NCI-H2107 treated with DMSO at 0.1 percent for 48 hours (cell line): ENCODE measurements around the gene CCDC12.
A peak's percentile ranks its signal among the peaks of the same experiment; 100 is the strongest.
"Not testable (repeated sequence)": the region's sequence is repeated elsewhere in the genome, so short reads cannot be mapped to it uniquely, and the experiment has no call there.

ENCODE experiments used
- DNase-seq: peaks from one replicate; lab custom pipeline; 2025; ENCODE audit not compliant: unreplicated experiment; lab: John Stamatoyannopoulos, UW

Gene CCDC12

GRCh38 chr3:46925585-46925934 lies 51.0 kb downstream of the CCDC12 start:
- no peak for DNase-seq

DNA sequence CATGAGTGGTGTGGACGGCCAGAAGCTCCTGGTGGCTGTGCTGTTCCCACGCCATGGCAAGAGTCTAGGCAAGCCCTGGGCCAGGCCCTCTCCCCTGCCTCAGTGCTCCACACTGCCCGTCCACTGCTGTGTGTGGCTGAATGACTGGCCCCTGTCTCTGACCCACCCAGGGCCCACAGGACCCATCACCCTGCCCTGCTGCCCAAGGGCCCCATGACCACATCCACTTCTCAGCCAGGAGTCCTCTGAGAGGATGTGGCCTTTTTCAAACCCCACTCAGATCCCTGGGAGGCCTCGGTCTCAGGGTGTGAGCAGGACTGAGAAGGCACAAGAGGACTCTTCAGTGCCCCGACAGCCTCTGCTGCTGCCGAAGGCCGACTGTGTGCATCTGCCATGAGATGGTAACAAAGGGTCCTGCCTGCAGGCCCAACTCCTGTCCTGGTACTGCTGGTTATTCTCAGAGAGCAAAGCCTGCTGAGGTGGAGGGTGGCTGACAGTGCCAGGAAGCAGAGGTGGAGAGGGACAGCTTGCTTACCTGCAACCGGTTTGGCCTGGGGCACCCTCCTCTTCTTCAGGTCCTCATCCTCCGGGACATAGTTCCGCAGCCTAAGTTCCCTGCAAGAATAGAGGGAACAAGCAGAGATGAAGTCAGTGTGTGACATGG lies 51.5 kb downstream of the CCDC12 start:
- DNase-seq: no peak

DNA sequence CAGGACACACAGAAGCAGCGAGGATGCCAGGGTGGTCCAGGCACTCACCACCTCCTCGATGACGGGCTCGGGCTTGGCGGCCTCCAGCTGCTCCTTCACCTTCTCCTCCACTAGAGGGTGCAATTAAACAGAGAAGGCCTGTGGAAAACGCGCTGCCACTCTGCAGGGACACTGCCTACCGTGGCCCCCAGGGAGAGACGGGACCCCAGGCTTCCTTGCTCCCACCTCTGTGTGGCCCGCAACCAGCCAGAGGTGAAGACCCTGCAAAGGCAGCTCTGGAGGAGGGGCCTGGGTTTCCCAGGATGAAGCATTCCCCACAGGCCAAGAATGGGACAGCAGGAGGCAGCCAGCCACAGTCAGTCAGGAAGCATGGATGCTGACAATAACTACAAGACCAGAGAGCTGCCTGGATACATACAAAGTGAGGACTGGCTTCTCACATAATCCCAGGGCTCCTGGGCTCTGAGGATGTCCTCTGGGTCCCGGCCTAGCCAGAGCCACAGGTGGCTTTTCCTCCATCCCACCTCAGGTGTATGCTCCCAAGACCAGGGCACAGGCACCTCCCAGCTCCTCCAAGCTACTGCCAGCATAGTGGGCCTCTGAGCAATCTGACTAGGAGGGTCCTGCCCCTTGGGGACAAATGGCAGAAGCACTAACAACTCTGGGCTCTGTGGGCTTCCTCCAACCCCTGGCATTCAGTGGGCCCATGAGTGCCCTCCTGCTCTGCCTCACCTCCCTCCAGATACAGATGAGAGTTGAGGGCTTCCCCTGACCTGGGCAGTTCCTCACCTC lies 52.8 kb downstream of the CCDC12 start:
- DNase-seq: no peak

GRCh38 chr3:46922871-46923558 lies 53.5 kb downstream of the CCDC12 start:
- DNase-seq: no peak

GRCh38 chr3:46922426-46922825 lies 54.1 kb downstream of the CCDC12 start:
- no peak for DNase-seq

DNA sequence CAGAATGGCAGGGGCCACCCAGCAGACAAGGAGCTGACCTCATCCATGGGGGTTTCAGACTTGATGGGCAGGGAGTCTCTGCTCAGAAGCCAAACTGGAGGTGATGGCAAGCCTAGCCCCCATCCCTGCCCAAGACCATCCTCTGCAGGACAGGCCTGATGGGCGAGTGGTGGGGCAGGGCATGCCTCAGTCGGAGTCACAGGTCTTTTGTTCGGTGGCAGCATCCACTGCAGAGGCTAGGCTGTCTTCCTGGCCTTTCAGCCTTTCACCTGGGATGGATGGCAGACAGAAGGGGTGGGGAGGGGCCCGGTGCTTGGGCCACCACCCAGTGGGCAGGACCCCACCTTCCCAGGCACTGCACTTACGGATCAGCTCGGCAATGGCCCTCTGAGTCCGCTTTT lies 54.7 kb downstream of the CCDC12 start:
- no peak for DNase-seq

- no peak for DNase-seq
These were observed 55.5 kb downstream of the CCDC12 start for GRCh38 chr3:46921041-46921440.

DNA sequence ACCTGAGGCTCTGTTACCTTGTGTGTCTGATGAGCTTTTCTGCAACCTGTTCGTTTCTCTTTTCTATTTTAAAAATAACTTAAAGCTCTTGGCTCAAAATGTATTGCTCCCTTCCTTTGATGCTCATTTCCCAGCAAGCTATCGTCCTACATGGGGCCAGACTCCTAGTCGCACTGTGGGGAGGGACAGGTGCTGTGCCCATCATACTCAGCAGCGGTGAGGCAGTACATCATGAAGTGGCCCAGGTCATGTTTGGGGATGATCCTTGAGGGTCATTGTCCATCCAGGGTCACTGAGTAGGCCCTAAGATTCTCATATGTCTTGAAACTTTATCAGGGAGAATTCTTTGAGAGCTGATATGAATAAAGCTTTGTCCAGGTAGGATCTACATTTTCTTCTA lies 57.9 kb downstream of the CCDC12 start:
- DNase-seq: no peak

DNA sequence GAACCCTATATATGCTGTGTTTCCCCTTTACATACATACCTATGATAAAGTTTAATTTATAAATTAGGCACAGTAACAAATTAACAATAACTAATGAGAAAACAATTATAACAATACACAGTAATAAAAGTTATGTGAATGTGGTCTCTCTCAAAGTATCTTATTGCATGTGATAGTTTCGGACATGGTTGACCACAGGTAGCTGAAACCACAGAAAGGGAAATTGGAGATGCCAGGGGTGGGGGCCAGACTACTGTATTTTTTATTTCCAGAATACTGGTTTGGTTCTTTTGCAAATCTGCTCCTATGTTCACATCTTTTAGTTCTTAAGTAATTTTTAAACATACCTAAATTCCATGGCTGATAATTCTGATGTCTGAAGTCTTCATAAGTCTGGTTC lies 58.3 kb downstream of the CCDC12 start:
- DNase-seq: no peak

DNA sequence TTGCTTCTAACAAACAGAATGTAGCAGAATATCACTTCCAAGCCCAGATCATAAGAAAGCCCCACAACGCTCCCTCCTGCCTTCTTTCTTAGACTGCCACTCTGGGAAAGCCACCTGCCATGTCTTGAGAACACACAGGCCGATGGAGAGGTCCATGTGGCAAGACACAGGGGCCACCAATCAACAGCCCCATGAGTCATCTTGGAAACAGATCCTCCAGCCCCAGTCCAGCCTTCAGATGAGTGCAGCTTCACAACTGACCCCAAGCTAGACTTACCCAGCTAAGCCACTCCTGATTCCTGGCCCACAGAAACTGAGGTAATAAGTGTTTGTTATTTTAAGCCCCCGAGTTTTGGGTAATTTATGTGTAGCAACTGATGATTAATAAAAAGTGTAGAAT lies 59.3 kb downstream of the CCDC12 start:
- no peak for DNase-seq

DNA sequence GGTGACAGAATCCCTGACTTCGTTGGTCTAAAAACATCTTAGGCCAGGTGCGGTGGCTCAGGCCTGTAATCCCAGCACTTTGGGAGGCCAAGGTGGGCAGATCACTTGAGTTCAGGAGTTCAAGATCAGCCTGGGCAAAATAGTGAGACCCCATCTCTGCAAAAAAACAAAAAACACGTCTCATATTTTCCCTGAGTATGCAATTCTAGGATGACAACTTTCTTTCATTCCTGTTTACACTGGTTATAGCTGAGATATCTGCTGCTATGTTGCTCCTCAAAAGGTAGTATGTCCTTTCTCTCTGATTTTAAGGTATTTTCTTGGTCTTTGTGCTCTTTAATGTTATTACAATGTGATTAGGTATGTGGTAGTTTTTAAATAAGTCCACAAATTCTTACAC lies 59.7 kb downstream of the CCDC12 start:
- no peak for DNase-seq

DNA sequence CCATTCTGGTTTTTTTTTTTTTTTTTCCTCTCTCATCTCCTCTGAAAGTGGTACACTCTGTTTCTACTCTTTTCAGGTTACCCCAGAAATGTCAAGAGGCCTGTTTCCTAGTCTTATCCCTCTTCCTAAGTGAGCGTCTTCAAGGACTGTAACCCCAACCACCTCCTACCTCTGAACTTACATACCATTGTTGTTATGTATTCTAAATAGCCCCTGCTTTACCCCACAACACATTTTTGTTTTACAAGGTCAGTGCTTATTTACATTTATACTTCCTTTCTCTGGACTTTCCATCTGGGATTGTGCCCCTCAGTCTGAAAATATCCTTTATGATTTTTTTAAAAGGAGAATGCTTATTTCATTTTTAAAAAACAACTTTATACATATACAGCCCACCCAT lies 60.3 kb downstream of the CCDC12 start:
- DNase-seq: no peak

- DNase-seq: no peak
These were observed 61.2 kb downstream of the CCDC12 start for GRCh38 chr3:46915297-46915822.

DNA sequence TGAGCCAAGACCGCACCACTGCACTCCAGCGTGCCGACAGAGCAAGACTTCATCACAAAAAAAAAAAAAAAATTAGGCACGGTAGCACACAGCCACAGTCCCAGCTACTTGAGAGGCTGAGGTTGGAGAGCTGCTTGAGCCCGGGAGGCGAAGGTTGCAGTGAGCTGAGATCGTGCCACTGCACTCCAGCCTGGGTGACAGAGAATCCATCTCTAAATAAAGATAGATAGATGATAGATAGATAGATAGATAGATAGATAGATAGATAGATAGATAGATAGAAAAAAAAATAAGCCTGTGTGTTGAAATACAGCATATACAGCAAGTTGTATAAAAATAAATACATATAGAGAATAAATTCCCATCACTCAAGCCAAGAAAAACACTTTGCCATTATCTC lies 61.7 kb downstream of the CCDC12 start:
- no peak for DNase-seq

DNA sequence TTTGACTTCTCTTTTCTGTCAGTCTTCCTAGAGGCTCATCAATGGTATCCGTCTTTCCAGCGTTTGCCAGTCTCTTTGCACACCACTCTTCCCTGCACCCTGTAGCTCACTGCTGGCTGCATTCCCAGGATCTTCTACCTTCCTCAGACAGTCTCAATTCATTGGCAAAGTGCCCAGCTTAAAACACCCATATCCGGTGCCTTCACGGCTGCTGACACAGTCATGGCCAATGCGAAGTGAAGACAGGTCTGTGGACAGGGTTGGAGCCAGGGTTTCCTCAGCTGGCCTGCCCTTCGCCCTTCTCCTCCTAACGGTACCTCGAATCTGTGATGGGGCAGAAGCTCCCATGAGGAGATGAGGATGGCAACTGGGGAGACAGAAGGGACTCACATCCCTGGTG lies 62.9 kb downstream of the CCDC12 start:
- DNase-seq: peak; percentile 37

GRCh38 chr3:46912986-46913385 lies 63.6 kb downstream of the CCDC12 start:
- DNase-seq: no peak

DNA sequence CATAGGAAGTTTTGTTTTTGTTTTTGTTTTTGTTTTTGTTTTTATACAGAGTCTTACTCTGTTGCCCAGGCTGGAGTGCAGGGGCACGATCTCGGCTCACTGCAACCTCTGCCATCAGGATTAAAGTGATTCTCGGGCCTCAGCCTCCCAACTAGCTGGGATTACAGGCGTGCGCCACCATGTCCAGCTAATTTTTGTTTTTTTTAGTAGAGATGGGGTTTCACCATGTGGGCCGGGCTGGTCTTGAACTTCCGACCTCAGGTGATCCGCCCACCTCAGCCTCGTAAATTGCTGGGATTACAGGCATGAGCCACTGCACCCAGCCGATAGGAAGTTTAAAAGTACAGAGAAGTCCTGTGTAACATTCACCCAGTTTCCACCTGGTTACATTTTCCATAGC lies 65.6 kb downstream of the CCDC12 start:
- DNase-seq: not testable (repeated sequence)

GRCh38 chr3:46910166-46910760 lies 66.3 kb downstream of the CCDC12 start:
- DNase-seq: no peak

DNA sequence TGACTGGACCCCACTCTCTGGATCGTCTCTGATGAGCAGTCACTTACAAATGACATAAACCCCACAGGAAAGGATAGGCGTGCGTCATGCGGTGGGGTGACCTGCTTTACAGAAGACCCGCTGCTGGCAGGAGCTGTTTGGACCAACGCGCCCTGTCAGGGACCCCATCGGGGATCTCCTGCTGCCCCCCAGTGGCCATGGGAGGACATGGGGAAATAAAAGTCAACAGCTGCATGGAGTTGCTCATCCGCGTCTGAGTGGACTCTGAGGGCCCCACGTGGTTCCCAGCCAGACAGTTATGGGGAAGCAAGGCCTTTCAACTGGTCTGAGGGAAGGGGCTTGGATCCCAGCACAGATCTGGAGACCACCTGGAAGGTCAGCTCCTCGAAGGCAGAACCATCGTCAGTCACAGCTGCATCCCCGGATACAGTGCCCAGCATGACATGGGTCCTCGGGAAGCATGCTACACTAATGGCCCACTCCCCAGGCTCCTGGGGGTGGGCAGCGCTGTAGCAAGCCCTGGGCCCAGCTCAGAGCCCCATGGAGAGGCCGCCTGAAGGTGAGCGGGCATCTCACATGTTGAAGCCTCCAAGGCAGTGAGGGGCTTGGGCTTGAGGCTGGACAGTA lies 66.9 kb downstream of the CCDC12 start:
- DNase-seq: peak; percentile 63

DNA sequence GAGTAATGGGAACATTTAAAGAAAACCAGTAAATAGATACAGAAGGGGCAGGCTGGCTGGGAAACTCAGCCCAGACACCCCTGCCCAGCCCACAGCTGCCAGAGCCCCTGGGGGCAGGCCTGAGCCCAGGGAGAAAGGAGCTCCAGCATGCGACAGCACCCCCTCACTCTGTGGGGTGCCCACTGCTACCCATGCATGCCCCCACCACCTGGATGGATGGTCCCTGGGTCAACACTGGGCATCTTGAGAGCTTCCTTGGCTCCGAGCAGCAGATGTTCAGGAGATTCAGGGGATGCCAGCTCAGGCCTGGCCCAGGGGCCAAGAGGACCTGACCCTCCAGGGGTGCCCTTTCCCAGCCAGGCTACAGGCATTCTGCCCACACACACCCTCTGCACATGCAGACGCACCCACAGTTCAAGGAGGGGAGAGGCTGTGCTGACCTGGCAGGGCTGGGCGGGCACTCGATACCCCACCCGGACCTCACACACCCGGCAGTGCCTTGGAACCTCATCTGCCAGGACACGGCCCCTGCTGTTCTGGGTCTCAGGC lies 67.5 kb downstream of the CCDC12 start:
- DNase-seq: no peak
